Measurements from ENCODE around the gene C22orf15.

The C22orf15 gene

DNA sequence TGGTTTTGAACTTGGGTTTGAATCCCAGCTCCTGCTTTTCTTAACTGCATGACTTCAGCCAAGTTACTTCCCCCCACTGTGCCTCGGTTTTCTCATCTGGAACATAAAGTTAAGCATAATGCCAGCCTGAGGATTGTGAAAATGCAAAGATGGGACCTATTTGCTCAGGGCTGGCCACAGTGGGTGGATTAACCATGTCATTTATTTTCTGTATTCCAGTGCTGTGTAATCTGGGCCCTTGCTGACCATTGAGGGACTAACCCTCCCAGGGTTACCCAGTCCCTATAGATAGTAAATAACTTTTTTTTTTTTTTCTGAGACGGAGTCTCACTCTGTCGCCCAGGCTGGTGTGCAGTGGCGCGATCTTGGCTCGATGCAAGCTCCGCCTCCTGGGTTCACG is 7.1 kb upstream of the C22orf15 start:
- TF ChIP-seq, protein P1, sequence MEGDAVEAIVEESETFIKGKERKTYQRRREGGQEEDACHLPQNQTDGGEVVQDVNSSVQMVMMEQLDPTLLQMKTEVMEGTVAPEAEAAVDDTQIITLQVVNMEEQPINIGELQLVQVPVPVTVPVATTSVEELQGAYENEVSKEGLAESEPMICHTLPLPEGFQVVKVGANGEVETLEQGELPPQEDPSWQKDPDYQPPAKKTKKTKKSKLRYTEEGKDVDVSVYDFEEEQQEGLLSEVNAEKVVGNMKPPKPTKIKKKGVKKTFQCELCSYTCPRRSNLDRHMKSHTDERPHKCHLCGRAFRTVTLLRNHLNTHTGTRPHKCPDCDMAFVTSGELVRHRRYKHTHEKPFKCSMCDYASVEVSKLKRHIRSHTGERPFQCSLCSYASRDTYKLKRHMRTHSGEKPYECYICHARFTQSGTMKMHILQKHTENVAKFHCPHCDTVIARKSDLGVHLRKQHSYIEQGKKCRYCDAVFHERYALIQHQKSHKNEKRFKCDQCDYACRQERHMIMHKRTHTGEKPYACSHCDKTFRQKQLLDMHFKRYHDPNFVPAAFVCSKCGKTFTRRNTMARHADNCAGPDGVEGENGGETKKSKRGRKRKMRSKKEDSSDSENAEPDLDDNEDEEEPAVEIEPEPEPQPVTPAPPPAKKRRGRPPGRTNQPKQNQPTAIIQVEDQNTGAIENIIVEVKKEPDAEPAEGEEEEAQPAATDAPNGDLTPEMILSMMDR (IDR thresholded peaks at IDR 0.05; ENCODE audit: borderline replicate concordance, insufficient read depth, low read depth, low read length) = no peak
- no peak overlapping the region for H3K4me3 ChIP-seq (ENCODE audit: low read depth, low read length)

DNA sequence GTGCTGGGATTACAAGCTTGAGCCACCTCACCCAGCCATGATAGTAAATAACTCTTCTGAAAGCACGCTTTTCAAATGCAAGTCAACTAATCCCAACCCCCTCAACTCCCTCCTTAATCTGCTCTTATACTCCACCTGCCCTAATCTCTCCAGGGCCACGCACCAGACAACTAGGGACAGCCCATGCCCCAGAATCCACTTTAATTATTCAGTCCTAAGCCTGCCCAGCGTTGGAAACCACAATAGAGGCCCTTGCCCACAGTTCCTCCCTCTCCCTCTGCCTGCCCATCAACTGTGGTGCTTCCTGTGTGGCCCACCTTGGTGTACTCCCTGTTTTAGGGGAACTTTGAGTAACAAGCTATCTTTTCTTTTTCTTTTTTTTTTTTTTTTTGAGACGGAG is 5.9 kb upstream of the C22orf15 start:
- no peak overlapping the region for H3K4me3 ChIP-seq (ENCODE audit: low read depth, low read length)
- TF ChIP-seq, protein P1 (IDR thresholded peaks at IDR 0.05; ENCODE audit: borderline replicate concordance, insufficient read depth, low read depth, low read length) = no peak

GRCh38 chr22:23759566-23759965 is 3.2 kb upstream of the C22orf15 start:
- TF ChIP-seq, protein P1 (IDR thresholded peaks at IDR 0.05; ENCODE audit: borderline replicate concordance, insufficient read depth, low read depth, low read length) = no peak
- H3K4me3 ChIP-seq (ENCODE audit: low read depth, low read length) = no peak overlapping the region

GRCh38 chr22:23760056-23760455 is 2.7 kb upstream of the C22orf15 start:
- no peak overlapping the region for H3K4me3 ChIP-seq (ENCODE audit: low read depth, low read length)
- TF ChIP-seq, protein P1 (IDR thresholded peaks at IDR 0.05; ENCODE audit: borderline replicate concordance, insufficient read depth, low read depth, low read length) = no peak

GRCh38 chr22:23763579-23763945 is 772 bp downstream of the C22orf15 start:
- TF ChIP-seq, protein P1 (IDR thresholded peaks at IDR 0.05; ENCODE audit: borderline replicate concordance, insufficient read depth, low read depth, low read length) = no peak
- peak overlapping the region; percentile 38 for H3K4me3 ChIP-seq (ENCODE audit: low read depth, low read length)

- TF ChIP-seq, protein P1 (IDR thresholded peaks at IDR 0.05; ENCODE audit: borderline replicate concordance, insufficient read depth, low read depth, low read length) = no peak
- peak overlapping the region; percentile 38 for H3K4me3 ChIP-seq (ENCODE audit: low read depth, low read length)
Observed at GRCh38 chr22:23763954-23764353, 1.2 kb downstream of the C22orf15 start.

- TF ChIP-seq, protein P1 (IDR thresholded peaks at IDR 0.05; ENCODE audit: borderline replicate concordance, insufficient read depth, low read depth, low read length) = no peak
- H3K4me3 ChIP-seq (ENCODE audit: low read depth, low read length) = no peak overlapping the region
Observed at GRCh38 chr22:23764899-23765881, 2.4 kb downstream of the C22orf15 start.

Data from GM12875 (cell line).